Lung (tissue), 12 donors: ENCODE results near the gene KCNC3. TPM values are rescaled to one million over a fixed set of nuclear protein-coding genes. Genes with fewer than 3 reads are reported as not detected.

Experiments used
- ATAC-seq: fragments of 200-7000 bp; cut with Tn5 transposase; one replicate; pipeline ENCODE4 v1.9.1; 2020; ENCODE audit warnings: moderate number of reproducible peaks; ENCODE audit not compliant: insufficient read depth, low FRiP score
- DNase-seq, 3 donors: peaks; one replicate each; pipeline ENCODE4 v3.0.0-alpha.2; 2013 to 2017
- H3K27ac ChIP-seq, 2 donors: one replicate each; pipeline ENCODE4 v1.5.1; 2013; ENCODE audit warnings: mild to moderate bottlenecking in 2 of 2, moderate library complexity in 2 of 2, control low read depth in 1 of 2, inconsistent platforms in 1 of 2, low read depth in 1 of 2, low read length in 1 of 2
- H3K27me3 ChIP-seq, 3 donors: one replicate each; pipeline ENCODE4 v1.5.1; 2013; ENCODE audit warnings: low read length in 2 of 3; ENCODE audit not compliant: control insufficient read depth in 3 of 3, insufficient read depth in 3 of 3
- H3K36me3 ChIP-seq, 4 donors: one replicate each; pipeline ENCODE4 v1.5.1; 2013; ENCODE audit warnings: low read length in 4 of 4, mild to moderate bottlenecking in 1 of 4, moderate library complexity in 1 of 4; ENCODE audit not compliant: control insufficient read depth in 4 of 4, insufficient read depth in 4 of 4
- H3K4me1 ChIP-seq, 5 donors: one replicate each; pipeline ENCODE4 v1.5.1; 2013; ENCODE audit warnings: low read length in 5 of 5, mild to moderate bottlenecking in 2 of 5, moderate library complexity in 1 of 5; ENCODE audit not compliant: control insufficient read depth in 5 of 5, insufficient read depth in 5 of 5
- H3K4me3 ChIP-seq: one replicate; pipeline ENCODE4 v1.5.1; 2013; ENCODE audit warnings: mild to moderate bottlenecking, control low read depth, moderate library complexity
- H3K9ac ChIP-seq, 2 donors: one replicate each; pipeline ENCODE4 v1.5.1; 2013; ENCODE audit warnings: low read length in 2 of 2, control low read depth in 1 of 2; ENCODE audit not compliant: insufficient read depth in 1 of 2
- H3K9me3 ChIP-seq, 4 donors: one replicate each; pipeline ENCODE4 v1.5.1; 2013; ENCODE audit warnings: low read length in 3 of 4, mild to moderate bottlenecking in 1 of 4, moderate library complexity in 1 of 4; ENCODE audit not compliant: control insufficient read depth in 4 of 4, insufficient read depth in 3 of 4
- WGBS, 2 donors: extraction: QIAGEN DNeasy Blood & Tissue Kit; methylation state at CpG; one replicate each; pipeline ENCODE4 v1.1.7; 2013; 5-methylcytosine and 5-hydroxymethylcytosine counted together
- polyA plus RNA-seq, 2 donors: library from polyadenylated mRNA; stranded (reverse); fragments of 200-250 nt; gene quantifications; one replicate each; pipeline ENCODE4 v1.2.1, GENCODE V29; 2013
- total RNA-seq, 2 donors: library from RNA; depleted of rRNA in 1 of 2; stranded (reverse); fragments of >200 nt in 1 of 2; gene quantifications; one replicate each; pipeline ENCODE4 v1.2.1, GENCODE V29; 2014 to 2021
- TF ChIP-seq, protein P1 (sequence below): IDR thresholded peaks from 2 replicates; pipeline ENCODE4 v1.5.1; 2012; ENCODE audit warnings: mild to moderate bottlenecking; ENCODE audit errors: control extremely low read depth, extremely low read depth
- donor health status: control.
- donor health status: control.
- donor health status: Bipolar disorder and iron deficiency.
- donor health status: healthy.
- donor health status: DM: yes; HTN: yes; CAD: no.

KCNC3 gene
- total and polyA plus RNA-seq, 4 donors, result 2.6 to 13.2 (median 5.2) TPM

DNA sequence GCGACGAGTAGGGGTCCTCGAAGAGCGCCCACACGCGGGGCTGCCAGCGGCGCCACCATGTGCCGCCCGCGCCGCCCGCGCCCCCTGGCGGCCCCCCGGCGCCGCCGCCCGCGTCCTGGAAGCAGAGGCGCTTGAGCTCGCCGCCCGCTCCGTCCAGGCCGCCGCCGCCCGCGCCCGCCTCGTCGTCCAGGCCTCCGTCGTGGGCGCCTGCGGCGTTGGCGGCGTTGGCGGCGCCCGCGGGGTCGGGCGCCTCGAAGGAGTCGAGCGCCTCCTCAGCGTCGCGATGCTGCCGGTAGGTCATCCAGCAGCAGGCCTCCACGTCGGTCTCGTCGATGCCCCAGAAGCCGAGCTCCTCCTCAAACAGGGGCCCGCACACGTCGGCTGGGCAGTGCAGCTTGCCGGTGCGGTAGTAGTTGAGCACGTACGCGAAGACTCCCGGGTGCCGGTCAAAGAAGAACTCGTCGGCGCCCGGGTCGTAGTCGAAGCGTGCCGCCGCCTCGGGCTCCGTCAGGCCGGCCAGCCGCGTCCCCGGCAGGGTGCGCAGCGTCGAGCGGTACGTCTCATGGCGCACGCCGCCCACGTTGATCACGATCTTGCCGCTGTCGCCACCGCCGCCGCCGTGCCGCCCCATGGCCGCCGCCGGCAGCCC, 829 bp downstream of the KCNC3 start:
- Histone ChIP-seq H3K27me3 (peaks cover 0 to 28% (median 17%) of the 10 kb centered on the region in 3 donors), H3K9ac (no peak overlapping the region), H3K9me3 (peaks cover 0 to 2% (median 0%) of the 10 kb centered on the region in 4 donors), H3K4me1 (peaks cover 3 to 45% (median 15%) of the 10 kb centered on the region in 5 donors), H3K4me3 (peak overlapping the region; percentile 33), H3K36me3 (no peaks in the 10 kb centered on the region), H3K27ac (peak overlapping the region in 1 of 2 donors; percentile 11)
- DNase-seq (peak in 1 of 3 donors; percentile 26), ATAC-seq (no peak)
- WGBS, 2 donors, result 2% methylated on average over 60 to 104 of the region's 104 CpGs
- TF ChIP-seq, protein P1, sequence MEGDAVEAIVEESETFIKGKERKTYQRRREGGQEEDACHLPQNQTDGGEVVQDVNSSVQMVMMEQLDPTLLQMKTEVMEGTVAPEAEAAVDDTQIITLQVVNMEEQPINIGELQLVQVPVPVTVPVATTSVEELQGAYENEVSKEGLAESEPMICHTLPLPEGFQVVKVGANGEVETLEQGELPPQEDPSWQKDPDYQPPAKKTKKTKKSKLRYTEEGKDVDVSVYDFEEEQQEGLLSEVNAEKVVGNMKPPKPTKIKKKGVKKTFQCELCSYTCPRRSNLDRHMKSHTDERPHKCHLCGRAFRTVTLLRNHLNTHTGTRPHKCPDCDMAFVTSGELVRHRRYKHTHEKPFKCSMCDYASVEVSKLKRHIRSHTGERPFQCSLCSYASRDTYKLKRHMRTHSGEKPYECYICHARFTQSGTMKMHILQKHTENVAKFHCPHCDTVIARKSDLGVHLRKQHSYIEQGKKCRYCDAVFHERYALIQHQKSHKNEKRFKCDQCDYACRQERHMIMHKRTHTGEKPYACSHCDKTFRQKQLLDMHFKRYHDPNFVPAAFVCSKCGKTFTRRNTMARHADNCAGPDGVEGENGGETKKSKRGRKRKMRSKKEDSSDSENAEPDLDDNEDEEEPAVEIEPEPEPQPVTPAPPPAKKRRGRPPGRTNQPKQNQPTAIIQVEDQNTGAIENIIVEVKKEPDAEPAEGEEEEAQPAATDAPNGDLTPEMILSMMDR, result no peak

DNA sequence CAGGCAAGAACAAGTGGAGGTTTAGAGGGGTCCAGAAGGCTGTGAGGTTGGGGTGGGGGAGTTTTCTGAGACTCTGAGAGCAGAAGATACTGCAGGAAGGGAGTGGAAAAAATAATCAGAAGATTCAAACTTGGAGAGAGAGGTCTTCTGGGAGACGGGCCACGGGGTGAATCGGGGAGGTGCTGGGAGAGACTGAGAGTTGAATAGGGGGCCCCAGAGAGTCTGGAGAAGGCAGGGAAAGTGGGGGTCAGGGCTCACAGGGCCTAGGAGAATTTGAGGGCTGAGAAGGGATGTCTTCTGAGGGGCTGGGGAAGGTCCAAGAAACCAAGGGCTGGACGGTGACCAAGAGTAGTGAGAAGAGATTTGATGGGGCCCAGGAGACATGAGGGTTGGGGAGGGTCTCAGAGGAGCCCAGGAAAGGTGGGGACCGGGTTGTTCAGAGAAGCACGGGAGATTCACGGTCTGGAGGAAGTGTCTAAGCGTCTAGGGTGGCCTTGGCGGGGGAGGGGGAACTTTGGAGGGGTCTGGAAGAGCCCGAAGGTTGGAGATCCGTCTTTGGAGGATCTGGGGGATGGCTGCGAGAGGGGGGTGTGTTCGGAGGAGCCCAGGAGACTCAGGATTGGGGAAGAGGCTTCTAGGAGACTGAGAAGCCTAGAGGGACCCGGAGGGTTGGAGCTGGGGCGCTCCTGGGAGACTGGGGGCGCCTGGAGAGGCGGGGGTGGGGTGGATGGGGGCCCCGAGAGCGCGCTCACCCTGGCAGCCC, 1.5 kb downstream of the KCNC3 start:
- ATAC-seq (no peak), DNase-seq (no peak)
- Histone ChIP-seq H3K36me3 (no peaks in the 10 kb centered on the region), H3K4me3 (no peak overlapping the region), H3K9ac (no peak overlapping the region), H3K27me3 (peaks cover 0 to 28% (median 17%) of the 10 kb centered on the region in 3 donors), H3K27ac (no peak overlapping the region), H3K4me1 (peaks cover 0 to 43% (median 14%) of the 10 kb centered on the region in 5 donors), H3K9me3 (peaks cover 0 to 2% (median 0%) of the 10 kb centered on the region in 4 donors)
- TF ChIP-seq, protein P1, result no peak
- 16 to 22% methylated on average over 20 of the region's 20 CpGs for WGBS, 2 donors

DNA sequence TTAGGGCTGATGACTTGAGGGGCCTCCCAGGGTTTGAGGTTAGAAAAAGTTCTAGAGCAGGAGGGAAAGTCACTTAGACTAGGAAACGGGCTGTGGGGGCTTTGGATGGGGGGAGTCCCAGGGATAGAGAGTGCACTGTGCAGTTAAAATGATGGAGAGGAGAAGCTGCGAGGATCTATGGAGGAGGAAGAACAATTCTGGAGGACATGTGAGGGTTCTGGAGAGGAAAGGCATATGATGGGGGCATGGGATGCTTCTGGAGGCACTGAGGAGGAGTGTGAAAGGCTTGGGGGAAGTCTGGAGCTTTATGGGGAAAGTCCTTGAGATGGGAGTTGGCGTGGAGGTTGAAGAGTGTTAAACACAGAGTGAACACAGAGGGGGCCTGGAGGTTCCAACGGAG, 2.2 kb downstream of the KCNC3 start:
- H3K9ac ChIP-seq, result no peak overlapping the region
- DNase-seq, result no peak
- peaks cover 0 to 24% (median 17%) of the 10 kb centered on the region in 3 donors for H3K27me3 ChIP-seq
- ATAC-seq, result no peak
- H3K4me1 ChIP-seq, result peaks cover 0 to 36% (median 8%) of the 10 kb centered on the region in 5 donors
- H3K27ac ChIP-seq, result no peak overlapping the region
- H3K36me3 ChIP-seq, result no peaks in the 10 kb centered on the region
- TF ChIP-seq, protein P1, result no peak
- WGBS, 2 donors, result 45 to 47% methylated on average over 3 to 4 of the region's 4 CpGs
- peaks cover 0 to 2% (median 0%) of the 10 kb centered on the region in 4 donors for H3K9me3 ChIP-seq
- no peak overlapping the region for H3K4me3 ChIP-seq
